GM18508 (cell line): ENCODE results near the gene NPIPB6.

Source experiments
- ATAC-seq: cut with Tn5 transposase; IDR thresholded peaks from one replicate; pipeline ENCODE4 v1.9.1; 2021; ENCODE audit warnings: moderate number of reproducible peaks; ENCODE audit not compliant: insufficient read depth, unreplicated experiment

NPIPB6 gene

GRCh38 chr16:28301154-28301553, 62.2 kb downstream of the NPIPB6 start:
- no peak for ATAC-seq

GRCh38 chr16:28300327-28300726, 63.0 kb downstream of the NPIPB6 start:
- ATAC-seq = no peak

DNA sequence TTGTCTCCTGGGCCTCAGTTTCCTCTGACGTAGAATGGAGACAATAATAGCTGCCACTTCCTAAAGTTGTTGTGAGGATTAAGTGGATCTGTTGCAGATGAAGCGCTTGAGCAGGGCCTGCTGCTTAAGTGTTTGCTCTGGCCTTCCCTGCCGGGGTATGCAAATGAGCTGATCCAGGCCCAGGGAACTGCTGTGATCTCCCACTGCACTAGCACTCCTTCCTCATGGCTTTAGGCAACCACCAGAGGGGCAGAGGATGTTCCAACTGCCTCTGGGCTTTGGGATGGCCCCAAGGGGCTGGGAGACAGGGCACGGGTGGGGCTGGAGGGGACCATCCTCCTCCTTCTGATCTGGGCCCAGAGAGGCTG, 64.8 kb downstream of the NPIPB6 start:
- ATAC-seq = no peak

DNA sequence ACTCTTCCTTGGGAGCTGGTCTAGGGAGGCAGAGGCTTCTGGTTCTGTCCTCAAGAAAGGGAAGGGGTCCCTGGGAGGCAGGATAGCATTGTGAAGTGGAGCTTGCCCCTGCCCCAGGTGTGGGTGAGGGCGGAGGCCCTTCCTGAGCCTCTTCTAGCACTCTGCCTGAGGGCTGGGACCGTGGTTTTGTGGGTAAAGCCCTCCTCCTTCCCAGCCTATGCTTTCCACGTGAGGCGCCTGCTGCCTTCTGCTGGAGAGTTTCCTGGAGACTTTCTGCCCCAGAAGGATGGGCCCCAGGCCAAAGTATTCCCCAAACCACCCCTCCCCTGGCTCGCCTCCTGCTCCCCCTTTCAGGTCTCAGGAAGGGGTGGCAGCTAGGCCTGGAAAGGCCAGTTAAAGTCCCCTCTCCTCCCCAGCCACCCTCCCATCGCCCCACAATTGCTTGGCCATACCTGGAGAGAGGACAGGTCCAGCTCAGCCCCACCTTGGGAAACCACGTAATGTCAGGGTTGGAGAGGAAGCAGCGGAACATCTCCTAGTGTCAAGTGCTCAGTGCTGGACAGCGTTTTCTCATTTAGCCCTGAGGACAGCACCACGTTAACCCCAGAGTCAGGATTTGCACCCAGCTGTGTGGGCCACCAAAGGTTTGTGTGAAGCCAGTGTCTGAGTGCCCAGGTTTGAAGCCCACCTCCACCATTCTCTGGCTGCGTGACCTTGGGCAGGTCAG, 65.4 kb downstream of the NPIPB6 start:
- no peak for ATAC-seq

- no peak for ATAC-seq
Measured at GRCh38 chr16:28297308-28297707, 66.0 kb downstream of the NPIPB6 start.

GRCh38 chr16:28295276-28295675, 68.0 kb downstream of the NPIPB6 start:
- no peak for ATAC-seq

DNA sequence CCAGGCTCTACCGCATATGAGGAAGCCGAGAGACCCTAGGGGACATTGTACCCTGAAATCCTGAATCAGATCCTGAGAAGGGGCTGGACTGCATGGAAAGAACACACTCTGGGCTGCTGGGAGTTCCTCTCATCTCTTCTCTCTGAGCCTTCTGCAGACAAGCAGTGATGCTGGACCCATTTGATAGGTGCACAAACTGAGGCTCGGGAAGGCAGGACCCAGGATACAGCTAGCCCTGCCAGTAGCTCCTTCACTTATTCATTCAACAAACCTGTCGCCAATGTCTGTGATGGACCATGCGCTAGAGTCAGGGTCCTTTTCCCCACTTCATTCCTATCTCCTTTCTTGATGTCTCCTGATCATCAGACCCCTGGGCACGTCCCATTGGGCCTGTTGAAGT, 69.1 kb downstream of the NPIPB6 start:
- ATAC-seq = no peak

GRCh38 chr16:28293601-28293960, 69.7 kb downstream of the NPIPB6 start:
- ATAC-seq = no peak

- ATAC-seq = no peak
Measured at GRCh38 chr16:28292731-28293600, 70.3 kb downstream of the NPIPB6 start.
